Measurements from ENCODE around the gene HUWE1. TPM values are rescaled to one million over a fixed set of nuclear protein-coding genes. Genes with fewer than 3 reads are reported as not detected.

The HUWE1 gene
- total and polyA plus RNA-seq, 9 of the 15 experiments (the other 6 are each of a cell fraction or from before 2014, with no cell fraction given): 23.9 to 204 (median 65.1) TPM

- TF ChIP-seq FOXK2 (conservative IDR thresholded peaks at IDR 0.05 in 1 of 2, IDR thresholded peaks at IDR 0.05 in 1 of 2; ENCODE audit: low read depth in 2 of 2) (no peak), KDM2B (CRISPR knock-in tag; IDR thresholded peaks at IDR 0.05) (no peak), JUND (IDR thresholded peaks at IDR 0.05; ENCODE audit: borderline replicate concordance, low read depth, low read length) (no peak), JUND (tag; IDR thresholded peaks at IDR 0.05; ENCODE audit: borderline replicate concordance, low read depth, low read length) (no peak), ELK1 (CRISPR knock-in tag; IDR thresholded peaks at IDR 0.05) (no peak), TFAM (CRISPR knock-in tag; conservative IDR thresholded peaks at IDR 0.05) (no peak), HSF4 (CRISPR knock-in tag; IDR thresholded peaks at IDR 0.05; ENCODE audit: borderline replicate concordance) (no peak), SIRT6 (IDR thresholded peaks at IDR 0.05; ENCODE audit: low read depth, low read length) (no peak), PCBP2 (IDR thresholded peaks at IDR 0.05; ENCODE audit: low read depth, low read length, poor library complexity, severe bottlenecking) (no peak), NKRF (IDR thresholded peaks at IDR 0.05; ENCODE audit: borderline replicate concordance) (no peak), ZNF232 (CRISPR knock-in tag; IDR thresholded peaks at IDR 0.05) (0 out of 2 replicates have a peak, but pooled peaks have one; percentile 32), ZNF436 (CRISPR knock-in tag; IDR thresholded peaks at IDR 0.05) (no peak), U2AF2 (optimal IDR thresholded peaks at IDR 0.05; ENCODE audit: low read depth, low read length) (no peak), CREBBP (IDR thresholded peaks at IDR 0.05; ENCODE audit: low read depth, low read length) (no peak), FOSL1 (tag; conservative IDR thresholded peaks at IDR 0.05) (no peak), HCFC1 (IDR thresholded peaks at IDR 0.05; ENCODE audit: low read depth, low read length) (no peak), TRIM28 (IDR thresholded peaks at IDR 0.05) (no peak), CXXC5 (CRISPR knock-in tag; IDR thresholded peaks at IDR 0.05) (peak; percentile 45; the same call in 1 of the 2 replicates), HLTF (IDR thresholded peaks at IDR 0.05) (no peak), CGGBP1 (CRISPR knock-in tag; IDR thresholded peaks at IDR 0.05) (no peak), FOXA1 (IDR thresholded peaks at IDR 0.05; ENCODE audit: borderline replicate concordance) (no peak), DMBX1 (CRISPR knock-in tag; IDR thresholded peaks at IDR 0.05; ENCODE audit: borderline replicate concordance) (no peak)
- TF ChIP-seq, protein P1, sequence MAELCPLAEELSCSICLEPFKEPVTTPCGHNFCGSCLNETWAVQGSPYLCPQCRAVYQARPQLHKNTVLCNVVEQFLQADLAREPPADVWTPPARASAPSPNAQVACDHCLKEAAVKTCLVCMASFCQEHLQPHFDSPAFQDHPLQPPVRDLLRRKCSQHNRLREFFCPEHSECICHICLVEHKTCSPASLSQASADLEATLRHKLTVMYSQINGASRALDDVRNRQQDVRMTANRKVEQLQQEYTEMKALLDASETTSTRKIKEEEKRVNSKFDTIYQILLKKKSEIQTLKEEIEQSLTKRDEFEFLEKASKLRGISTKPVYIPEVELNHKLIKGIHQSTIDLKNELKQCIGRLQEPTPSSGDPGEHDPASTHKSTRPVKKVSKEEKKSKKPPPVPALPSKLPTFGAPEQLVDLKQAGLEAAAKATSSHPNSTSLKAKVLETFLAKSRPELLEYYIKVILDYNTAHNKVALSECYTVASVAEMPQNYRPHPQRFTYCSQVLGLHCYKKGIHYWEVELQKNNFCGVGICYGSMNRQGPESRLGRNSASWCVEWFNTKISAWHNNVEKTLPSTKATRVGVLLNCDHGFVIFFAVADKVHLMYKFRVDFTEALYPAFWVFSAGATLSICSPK (IDR thresholded peaks at IDR 0.05; ENCODE audit: borderline replicate concordance): no peak
Measured at GRCh38 chrX:53686151-53686885, at the start of gene HUWE1 (continued).

Measured in K562 (cell line).